ENCODE data around the gene CDH4.

The CDH4 gene

GRCh38 chr20:61909821-61910220, 657.8 kb downstream of the CDH4 start:
- no peak for FAIRE-seq

- FAIRE-seq: no peak
Observed at GRCh38 chr20:61911824-61912223, 659.8 kb downstream of the CDH4 start.

- no peak for FAIRE-seq
Observed at GRCh38 chr20:61912665-61913422, 660.8 kb downstream of the CDH4 start.

- FAIRE-seq: no peak
Observed at GRCh38 chr20:61913423-61914225, 661.6 kb downstream of the CDH4 start.

GRCh38 chr20:61915101-61915500, 663.0 kb downstream of the CDH4 start:
- no peak for FAIRE-seq

GRCh38 chr20:61916318-61916891, 664.3 kb downstream of the CDH4 start:
- FAIRE-seq: no peak

GRCh38 chr20:61917474-61918145, 665.5 kb downstream of the CDH4 start:
- FAIRE-seq: no peak

- no peak for FAIRE-seq
Observed at GRCh38 chr20:61918548-61918947, 666.5 kb downstream of the CDH4 start.

- no peak for FAIRE-seq
Observed at GRCh38 chr20:61919239-61919638, 667.2 kb downstream of the CDH4 start.

GRCh38 chr20:61919675-61920365, 667.8 kb downstream of the CDH4 start:
- no peak for FAIRE-seq

GRCh38 chr20:61922411-61922810, 670.4 kb downstream of the CDH4 start:
- FAIRE-seq: no peak

GRCh38 chr20:61922936-61923335, 670.9 kb downstream of the CDH4 start:
- no peak for FAIRE-seq

- FAIRE-seq: no peak
Observed at GRCh38 chr20:61923371-61924166, 671.5 kb downstream of the CDH4 start.

GRCh38 chr20:61924211-61924857, 672.3 kb downstream of the CDH4 start:
- no peak for FAIRE-seq

GRCh38 chr20:61924858-61925554, 672.9 kb downstream of the CDH4 start:
- FAIRE-seq: no peak

- no peak for FAIRE-seq
Observed at GRCh38 chr20:61925555-61926252, 673.6 kb downstream of the CDH4 start.

GRCh38 chr20:61926253-61926613, 674.2 kb downstream of the CDH4 start:
- no peak for FAIRE-seq

GRCh38 chr20:61926796-61927192, 674.7 kb downstream of the CDH4 start:
- FAIRE-seq: no peak

GRCh38 chr20:61927193-61927825, 675.2 kb downstream of the CDH4 start:
- no peak for FAIRE-seq
